Kidney epithelial cell (primary cell): ENCODE results near the gene CAMTA1. TPM values are rescaled to one million over a fixed set of nuclear protein-coding genes. Genes with fewer than 3 reads are reported as not detected.
A peak's percentile ranks its signal among the peaks of the same experiment; 100 is the strongest.

Experiments used
- DNase-seq: peaks from one replicate; pipeline ENCODE4 v3.0.0-alpha.2; 2010; ENCODE audit warnings: low read depth
- H3K27me3 ChIP-seq: 2 replicates; pipeline ENCODE4 v1.6.0; 2011; ENCODE audit warnings: low read length; ENCODE audit not compliant: control insufficient read depth, insufficient read depth
- H3K36me3 ChIP-seq: 2 replicates; pipeline ENCODE4 v1.5.1; 2011; ENCODE audit warnings: low read length; ENCODE audit not compliant: control insufficient read depth, insufficient read depth
- H3K4me3 ChIP-seq: 2 replicates; pipeline ENCODE4 v1.5.1; 2011; ENCODE audit warnings: low read depth, mild to moderate bottlenecking, control low read depth, low read length
- CTCF ChIP-seq: IDR thresholded peaks from 2 replicates; pipeline ENCODE4 v1.5.1; 2011; ENCODE audit warnings: mild to moderate bottlenecking, moderate library complexity, low read length, control low read depth, inconsistent platforms; ENCODE audit not compliant: insufficient read depth, poor library complexity, severe bottlenecking
- total RNA-seq: library from RNA; depleted of rRNA; stranded (reverse); fragments of >200 nt; gene quantifications from 2 replicates; pipeline ENCODE4 v1.2.3, GENCODE V29; 2015

The CAMTA1 gene
- total RNA-seq, 1 donor from 2014 or later, result 76.5 TPM

GRCh38 chr1:7560128-7560527 lies 774.9 kb downstream of the CAMTA1 start:
- H3K27me3 ChIP-seq, result no peaks in the 10 kb centered on the region
- TF ChIP-seq CTCF, result no peak
- no peaks in the 10 kb centered on the region for H3K36me3 ChIP-seq
- H3K4me3 ChIP-seq, result no peak overlapping the region
- DNase-seq, result no peak

GRCh38 chr1:7560601-7561181 lies 775.4 kb downstream of the CAMTA1 start:
- Histone ChIP-seq H3K4me3 (no peak overlapping the region), H3K36me3 (no peaks in the 10 kb centered on the region), H3K27me3 (no peaks in the 10 kb centered on the region)
- TF ChIP-seq CTCF, result no peak
- no peak for DNase-seq

DNA sequence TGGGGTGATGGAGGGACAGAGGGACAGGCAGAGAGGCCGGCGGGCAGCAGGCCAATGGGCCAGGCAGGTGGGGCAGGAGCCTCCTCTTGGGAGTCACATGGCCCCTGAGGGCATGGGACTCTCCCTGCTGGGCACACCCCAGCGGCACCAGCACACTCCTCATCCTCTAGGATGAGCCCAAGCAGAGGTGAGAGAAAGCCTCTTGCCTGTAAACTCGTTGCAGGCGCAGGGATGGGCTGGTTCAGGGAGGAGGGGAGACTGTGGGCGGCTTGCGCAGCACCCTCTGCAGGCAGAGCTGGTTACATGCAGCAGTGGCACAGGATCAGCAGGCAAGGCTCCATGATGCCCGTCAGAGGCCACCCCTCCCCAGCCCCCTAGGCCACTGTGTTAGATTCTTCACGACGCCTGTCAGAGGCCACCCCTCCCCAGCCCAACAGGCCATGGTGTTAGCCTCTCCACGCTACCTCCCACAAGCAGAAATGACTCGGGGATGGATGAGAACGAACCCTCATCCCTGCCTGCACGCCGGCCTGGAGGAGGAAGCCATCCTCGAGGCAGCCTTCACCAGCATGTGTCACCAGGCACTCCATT lies 776.2 kb downstream of the CAMTA1 start:
- TF ChIP-seq CTCF, result peak; percentile 37
- no peaks in the 10 kb centered on the region for H3K36me3 ChIP-seq
- no peak overlapping the region for H3K4me3 ChIP-seq
- DNase-seq, result no peak
- no peaks in the 10 kb centered on the region for H3K27me3 ChIP-seq

DNA sequence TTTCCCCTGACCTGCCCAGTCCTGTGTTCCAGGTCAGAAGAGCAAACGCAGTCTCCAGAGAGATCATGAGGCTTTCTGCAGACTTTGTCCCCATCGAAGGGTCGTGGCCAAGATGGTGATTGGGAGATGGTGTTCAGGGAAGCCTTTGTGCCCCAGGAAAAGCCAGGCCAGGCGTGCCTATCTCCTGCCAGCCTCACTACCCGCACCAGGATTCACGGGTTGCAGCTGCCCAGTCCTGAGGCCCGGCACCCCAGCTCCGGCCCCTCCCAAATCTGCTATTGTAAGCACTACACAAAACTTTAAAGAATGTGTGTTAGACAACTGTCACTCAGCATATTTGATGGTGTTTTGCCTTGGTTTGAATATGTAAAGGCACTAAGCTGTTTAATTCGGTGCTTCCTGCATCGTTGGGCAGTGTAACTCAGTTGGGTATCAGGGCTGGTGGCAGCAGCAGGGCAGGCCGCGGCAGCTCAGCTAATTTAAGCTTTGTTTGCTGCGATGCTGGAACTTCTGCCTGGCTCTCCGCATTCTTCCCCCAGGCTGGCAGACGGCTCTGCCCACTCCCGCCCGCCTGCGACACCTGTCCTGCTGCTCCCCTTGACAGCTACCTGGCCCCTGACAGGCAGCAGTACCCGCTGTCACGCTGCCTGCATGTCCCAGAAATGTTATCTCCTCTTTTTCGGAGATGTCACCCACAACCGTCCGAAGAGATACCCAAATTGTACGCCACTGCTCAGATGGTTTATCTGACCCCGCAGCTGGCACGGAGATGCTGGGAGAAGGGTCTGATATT lies 776.9 kb downstream of the CAMTA1 start:
- Histone ChIP-seq H3K27me3 (no peaks in the 10 kb centered on the region), H3K4me3 (no peak overlapping the region), H3K36me3 (no peaks in the 10 kb centered on the region)
- DNase-seq, result no peak
- no peak for TF ChIP-seq CTCF

DNA sequence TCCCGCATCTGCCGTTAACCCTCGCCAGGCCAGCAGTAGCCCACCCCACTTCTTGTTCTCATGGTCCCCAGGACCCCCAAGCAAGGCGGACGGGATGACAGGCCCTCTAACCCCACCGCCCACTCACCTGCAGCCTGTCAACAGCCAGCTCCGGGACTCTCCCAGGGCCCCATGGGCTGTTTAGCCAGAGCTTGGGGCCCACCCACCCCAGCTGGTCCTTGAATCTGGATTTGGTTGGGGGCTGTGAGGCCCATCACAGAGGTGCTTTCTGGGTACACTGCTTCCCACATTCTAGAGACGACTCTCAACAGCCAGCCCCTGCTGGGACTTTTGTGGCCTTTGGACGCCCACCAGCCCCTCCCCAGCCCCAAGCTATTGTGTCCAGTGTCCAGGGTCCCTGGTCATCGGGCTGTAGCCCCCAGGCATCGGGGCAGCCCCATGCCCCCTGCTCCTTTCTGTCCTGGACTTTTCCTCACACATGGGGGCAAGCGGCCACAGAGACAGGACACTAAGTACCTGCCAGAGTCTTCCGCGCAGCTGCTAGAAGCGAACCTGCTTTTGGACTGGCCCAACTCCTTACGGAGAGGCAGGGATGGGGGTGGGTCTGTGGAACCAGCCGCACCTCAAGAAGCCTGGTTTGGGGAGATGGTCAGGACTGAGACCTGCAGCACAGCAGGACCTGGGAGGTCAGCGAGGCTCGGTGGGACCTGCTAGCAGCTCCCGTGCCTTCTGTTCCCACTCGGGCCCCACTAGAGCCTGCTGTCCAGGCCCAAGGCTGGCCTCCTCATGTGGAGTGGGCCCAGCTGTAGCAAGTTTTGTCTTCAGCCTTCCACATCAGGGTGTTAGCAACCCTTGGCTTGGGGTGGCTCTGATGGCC lies 777.7 kb downstream of the CAMTA1 start:
- no peak overlapping the region for H3K4me3 ChIP-seq
- no peaks in the 10 kb centered on the region for H3K27me3 ChIP-seq
- DNase-seq, result no peak
- H3K36me3 ChIP-seq, result no peaks in the 10 kb centered on the region
- TF ChIP-seq CTCF, result no peak
